Cardiac muscle cell (in vitro differentiated cells and primary cell): ENCODE data around the gene ALPK1. TPM values are rescaled to one million over a fixed set of nuclear protein-coding genes. Genes with fewer than 3 reads are reported as not detected.

ENCODE experiments used
- DNase-seq, 2 donors: peaks; one replicate each; pipeline versions ENCODE4 v3.0.0 to v3.0.0-alpha.2; 2010 to 2017; ENCODE audit warnings: low read depth in 1 of 2, low spot score in 1 of 2
- H3K27ac ChIP-seq: fragments of 200-600 bp; sonication (generic); 2 replicates; pipeline ENCODE4 v1.5.1; 2016
- H3K27me3 ChIP-seq: fragments of 200-600 bp; sonication (generic); 2 replicates; pipeline ENCODE4 v1.6.0; 2016; ENCODE audit warnings: control low read depth
- H3K36me3 ChIP-seq: fragments of 200-600 bp; sonication (generic); 2 replicates; pipeline ENCODE4 v1.5.1; 2016; ENCODE audit warnings: control low read depth
- H3K4me1 ChIP-seq: fragments of 200-600 bp; sonication (generic); 2 replicates; pipeline ENCODE4 v1.8.1; 2017; ENCODE audit warnings: low read depth, mild to moderate bottlenecking, mixed run types
- H3K4me3 ChIP-seq: fragments of 200-600 bp; sonication (generic); 2 replicates; pipeline ENCODE4 v1.5.1; 2016; ENCODE audit warnings: mild to moderate bottlenecking
- H3K9me3 ChIP-seq: fragments of 200-600 bp; sonication (generic); 2 replicates; pipeline ENCODE4 v1.5.1; 2017; ENCODE audit warnings: low read depth, mild to moderate bottlenecking, control low read depth
- CTCF ChIP-seq: IDR thresholded peaks from 2 replicates; pipeline ENCODE4 v1.5.1; 2012; ENCODE audit warnings: low read depth, mild to moderate bottlenecking, low read length
- polyA plus RNA-seq: library from polyadenylated mRNA; unstranded; fragments of >200 nt; fragmentation: Nextera tagmentation; extraction: Ambion mirVana; gene quantifications from 2 replicates; pipeline ENCODE4 v1.2.1, GENCODE V29; 2016
- total RNA-seq: library from RNA; depleted of rRNA; stranded (reverse); fragments of >200 nt; gene quantifications from 2 replicates; pipeline ENCODE4 v1.2.3, GENCODE V29; 2016

The ALPK1 gene
- total and polyA plus RNA-seq, 2 experiments from 2014 or later: 0.56 to 0.80 TPM

- no peak overlapping the region for H3K4me3 ChIP-seq
- no peak overlapping the region for H3K27ac ChIP-seq
- H3K27me3 ChIP-seq: no peaks in the 10 kb centered on the region
- H3K9me3 ChIP-seq: no peaks in the 10 kb centered on the region
- no peaks in the 10 kb centered on the region for H3K36me3 ChIP-seq
- DNase-seq: peak in 1 of 2 donors; percentile 23
- H3K4me1 ChIP-seq: no peaks in the 10 kb centered on the region
- no peak for TF ChIP-seq CTCF
Measured at GRCh38 chr4:112361181-112361791, 64.1 kb downstream of the ALPK1 start.

GRCh38 chr4:112370466-112370865, 73.3 kb downstream of the ALPK1 start:
- Histone ChIP-seq H3K27me3 (no peaks in the 10 kb centered on the region), H3K36me3 (no peaks in the 10 kb centered on the region), H3K9me3 (no peaks in the 10 kb centered on the region), H3K4me3 (no peak overlapping the region), H3K27ac (no peak overlapping the region), H3K4me1 (no peaks in the 10 kb centered on the region)
- TF ChIP-seq CTCF: no peak
- no peak for DNase-seq

DNA sequence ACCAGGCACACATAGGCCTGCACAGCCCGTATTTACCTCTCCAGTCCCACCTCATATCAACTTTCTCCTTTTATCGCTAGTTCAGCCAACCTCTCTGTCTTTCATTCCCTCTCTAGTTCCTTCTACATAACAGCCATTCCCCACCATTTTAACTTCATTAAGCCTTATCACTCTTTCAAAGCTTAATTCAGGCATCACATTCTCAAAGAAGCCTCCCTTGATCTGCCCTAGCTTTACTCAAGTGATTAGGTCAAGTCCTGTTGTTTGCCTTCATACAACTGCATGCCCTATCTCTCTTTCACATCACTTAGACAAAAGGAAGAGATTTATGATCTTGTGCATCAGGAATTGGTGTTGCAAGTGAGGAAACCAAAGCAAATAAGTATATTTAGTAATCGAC, 74.2 kb downstream of the ALPK1 start:
- Histone ChIP-seq H3K4me3 (no peak overlapping the region), H3K4me1 (no peaks in the 10 kb centered on the region)

GRCh38 chr4:112374850-112375249, 77.7 kb downstream of the ALPK1 start:
- Histone ChIP-seq H3K9me3 (no peaks in the 10 kb centered on the region), H3K4me3 (no peak overlapping the region), H3K27me3 (peaks cover 23% of the 10 kb centered on the region), H3K4me1 (no peaks in the 10 kb centered on the region), H3K36me3 (no peaks in the 10 kb centered on the region), H3K27ac (no peak overlapping the region)
- no peak for TF ChIP-seq CTCF
- DNase-seq: no peak

More for the DNA sequence above, 74.2 kb downstream of the ALPK1 start:
- no peak for DNase-seq
- Histone ChIP-seq H3K9me3 (no peaks in the 10 kb centered on the region), H3K27ac (no peak overlapping the region), H3K36me3 (no peaks in the 10 kb centered on the region), H3K27me3 (no peaks in the 10 kb centered on the region)
- no peak for TF ChIP-seq CTCF

DNA sequence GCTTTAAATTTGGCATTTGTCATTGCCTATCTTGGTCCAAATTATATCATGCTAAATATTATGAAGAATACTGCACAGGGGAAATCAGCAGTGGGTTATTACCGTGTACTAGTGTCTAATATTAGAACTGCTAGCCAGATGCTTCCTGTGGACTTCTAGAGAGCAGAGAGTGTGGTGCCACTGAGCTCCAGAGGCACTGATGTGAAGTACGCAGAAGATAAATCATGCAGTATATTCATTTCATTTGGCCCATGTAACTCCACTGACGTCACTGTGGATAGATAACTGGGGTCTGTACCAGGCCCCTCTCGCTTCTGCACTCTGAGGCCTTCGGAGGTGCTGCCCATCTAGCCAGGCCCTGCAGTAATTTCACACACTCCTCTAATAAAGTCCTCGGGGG, 80.0 kb downstream of the ALPK1 start:
- no peak for TF ChIP-seq CTCF
- Histone ChIP-seq H3K4me1 (no peaks in the 10 kb centered on the region), H3K36me3 (no peaks in the 10 kb centered on the region), H3K27ac (no peak overlapping the region), H3K9me3 (no peaks in the 10 kb centered on the region), H3K4me3 (no peak overlapping the region), H3K27me3 (peaks cover 35% of the 10 kb centered on the region)
- DNase-seq: no peak
